Esophagus muscularis mucosa (tissue), 3 donors: ENCODE measurements around the gene ABCF2.

Experiments
- CTCF ChIP-seq, 3 experiments: fragments of 200-600 bp in 2 of 3; fragments of 450-650 bp in 1 of 3; sonication (generic) in 2 of 3; IDR thresholded peaks; one replicate each; pipeline ENCODE4 v1.5.1; 2017 to 2019; ENCODE audit warnings: antibody characterized with exemption in 3 of 3, mild to moderate bottlenecking in 2 of 3, moderate library complexity in 1 of 3
- POLR2AphosphoS5 ChIP-seq, 2 donors: sonication (generic); formaldehyde crosslinking; IDR thresholded peaks; one replicate each; pipeline ENCODE4 v1.6.1; 2017; ENCODE audit warnings: antibody characterized with exemption in 2 of 2

DNA sequence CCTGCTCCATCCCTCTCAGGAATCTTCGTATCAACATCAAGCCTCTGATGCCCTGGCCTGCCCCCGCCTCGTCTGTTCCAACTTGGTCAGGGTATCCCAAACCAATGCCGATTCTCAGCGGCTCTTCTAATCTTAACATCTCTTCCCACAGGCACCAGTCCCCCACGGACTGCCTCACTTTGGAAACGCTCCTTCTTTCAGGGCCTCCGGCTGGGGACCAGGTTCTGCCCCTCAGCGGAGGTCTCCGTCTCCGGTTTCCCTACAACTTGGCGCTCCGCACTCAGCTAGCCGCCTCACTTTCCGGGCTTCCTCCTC is 488 bp downstream of the ABCF2 start:
- TF ChIP-seq CTCF (IDR thresholded peaks at IDR 0.05) (no peak), POLR2AphosphoS5 (IDR thresholded peaks at IDR 0.05) (no peak)
